OCI-LY3 (cell line): ENCODE measurements around the gene ROR2.

ENCODE experiments used
- CTCF ChIP-seq: fragments of 200-600, 300-600 bp; sonication (generic); IDR thresholded peaks from 2 replicates; pipeline ENCODE4 v1.5.1; 2014; ENCODE audit warnings: antibody characterized with exemption, low read length, low read depth
- EZH2phosphoT487 ChIP-seq: fragments of 200-600 bp; shearing (Covaris generic); IDR thresholded peaks from 2 replicates; pipeline ENCODE4 v1.6.1; 2018; ENCODE audit warnings: antibody characterized with exemption, mixed run types, low read depth

GRCh38 chr9:91546574-91546973, 403.5 kb downstream of the ROR2 start:
- TF ChIP-seq EZH2phosphoT487 (no peak), CTCF (no peak)
